ENCODE measurements around the gene SEZ6. TPM values are rescaled to one million over a fixed set of nuclear protein-coding genes. Genes with fewer than 3 reads are reported as not detected.

Gene SEZ6
- total RNA-seq, 1 experiment from 2014 or later: 2.6 TPM

DNA sequence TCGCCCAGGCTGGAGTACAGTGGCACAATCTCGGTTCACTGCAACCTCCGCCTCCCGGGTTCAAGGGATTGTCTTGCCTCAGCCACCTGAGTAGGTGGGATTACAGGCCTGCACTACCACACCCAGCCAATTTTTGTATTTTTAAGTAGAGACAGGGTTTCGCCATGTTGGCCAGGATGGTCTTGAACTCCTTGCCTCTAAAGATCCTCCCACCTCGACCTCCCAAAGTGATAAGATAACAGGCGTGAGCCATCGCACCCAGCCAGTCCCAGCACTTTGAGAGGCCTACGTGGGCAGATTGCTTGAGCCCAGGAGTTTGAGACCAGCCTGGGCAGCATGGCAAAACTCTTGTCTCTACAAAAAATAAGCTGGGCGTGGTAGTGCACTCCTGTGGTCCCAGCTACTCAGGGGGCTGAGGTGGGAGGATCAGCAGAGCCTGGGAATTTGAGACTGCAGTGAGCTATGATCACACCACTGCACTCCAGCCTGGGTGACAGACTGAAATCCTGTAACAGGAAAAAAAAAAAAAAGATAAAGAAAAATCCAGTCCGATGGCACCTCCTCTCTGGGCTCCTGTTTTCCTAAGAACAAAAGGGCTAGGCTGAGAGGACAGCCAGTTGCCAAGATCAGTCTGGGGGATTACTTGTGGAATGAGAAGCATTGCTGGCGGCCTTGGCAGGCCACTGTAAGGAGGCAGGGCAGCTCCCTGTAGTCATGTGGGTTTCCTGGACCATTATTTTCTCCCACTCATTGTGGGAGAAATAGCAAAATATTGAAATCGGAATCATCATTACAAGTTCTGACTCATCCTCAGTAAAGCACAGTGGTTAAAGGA lies 34.1 kb upstream of the SEZ6 start:
- Histone ChIP-seq H3K27ac (ENCODE audit: low read depth, low read length, poor library complexity, severe bottlenecking) (peak overlapping the region; percentile 52), H3K27me3 (replicated peaks; ENCODE audit: insufficient read depth, low read depth, low read length, poor library complexity) (no peaks in the 10 kb centered on the region), H3K36me3 (ENCODE audit: insufficient read depth, low read length, poor library complexity, severe bottlenecking) (no peaks in the 10 kb centered on the region), H3K4me1 (ENCODE audit: insufficient read depth, low read length, poor library complexity, severe bottlenecking) (peaks cover 66% of the 10 kb centered on the region), H3K4me3 (ENCODE audit: low read depth, low read length, poor library complexity, severe bottlenecking) (no peak overlapping the region), H3K9me3 (ENCODE audit: low read depth, low read length, poor library complexity, severe bottlenecking) (peaks cover 2% of the 10 kb centered on the region)
- CTCF ChIA-PET: interaction anchor here (0.7 to 1.1 kb wide), 3 partner anchors 74 to 177 kb away, joined by 5 to 7 read pairs (median 6); no protein-coding TSS in a partner anchor
- TF ChIP-seq, protein P1, sequence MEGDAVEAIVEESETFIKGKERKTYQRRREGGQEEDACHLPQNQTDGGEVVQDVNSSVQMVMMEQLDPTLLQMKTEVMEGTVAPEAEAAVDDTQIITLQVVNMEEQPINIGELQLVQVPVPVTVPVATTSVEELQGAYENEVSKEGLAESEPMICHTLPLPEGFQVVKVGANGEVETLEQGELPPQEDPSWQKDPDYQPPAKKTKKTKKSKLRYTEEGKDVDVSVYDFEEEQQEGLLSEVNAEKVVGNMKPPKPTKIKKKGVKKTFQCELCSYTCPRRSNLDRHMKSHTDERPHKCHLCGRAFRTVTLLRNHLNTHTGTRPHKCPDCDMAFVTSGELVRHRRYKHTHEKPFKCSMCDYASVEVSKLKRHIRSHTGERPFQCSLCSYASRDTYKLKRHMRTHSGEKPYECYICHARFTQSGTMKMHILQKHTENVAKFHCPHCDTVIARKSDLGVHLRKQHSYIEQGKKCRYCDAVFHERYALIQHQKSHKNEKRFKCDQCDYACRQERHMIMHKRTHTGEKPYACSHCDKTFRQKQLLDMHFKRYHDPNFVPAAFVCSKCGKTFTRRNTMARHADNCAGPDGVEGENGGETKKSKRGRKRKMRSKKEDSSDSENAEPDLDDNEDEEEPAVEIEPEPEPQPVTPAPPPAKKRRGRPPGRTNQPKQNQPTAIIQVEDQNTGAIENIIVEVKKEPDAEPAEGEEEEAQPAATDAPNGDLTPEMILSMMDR (conservative IDR thresholded peaks at IDR 0.05; ENCODE audit: low read depth, low read length): no peak
- no peak for TF ChIP-seq EZH2 (IDR thresholded peaks at IDR 0.05; ENCODE audit: borderline replicate concordance, low read depth, low read length, poor library complexity, severe bottlenecking)
- intact Hi-C loops (cut with micrococcal nuclease; ENCODE audit: unreplicated experiment): loop anchor here (5.0 kb wide), 2 partner anchors 58 to 72 kb away; no protein-coding TSS in a partner anchor
- peak; percentile 81 for DNase-seq (ENCODE audit: low spot score)
- BruUV-seq (replicated peaks): no TSS peak
- POLR2A ChIA-PET (ENCODE audit: low non-redundant PET): no interaction called here

- H3K9me3 ChIP-seq (ENCODE audit: low read depth, low read length, poor library complexity, severe bottlenecking): peaks cover 9% of the 10 kb centered on the region
- H3K4me1 ChIP-seq (ENCODE audit: insufficient read depth, low read length, poor library complexity, severe bottlenecking): peaks cover 51% of the 10 kb centered on the region
- H3K27me3 ChIP-seq (replicated peaks; ENCODE audit: insufficient read depth, low read depth, low read length, poor library complexity): no peaks in the 10 kb centered on the region
- no peak for TF ChIP-seq EZH2 (IDR thresholded peaks at IDR 0.05; ENCODE audit: borderline replicate concordance, low read depth, low read length, poor library complexity, severe bottlenecking)
- TF ChIP-seq, protein P1 (conservative IDR thresholded peaks at IDR 0.05; ENCODE audit: low read depth, low read length): no peak
- DNase-seq (ENCODE audit: low spot score): peak; percentile 74
- CTCF ChIA-PET: interaction anchor here (0.6 to 0.7 kb wide), 2 partner anchors 111 to 184 kb away, joined by 4 to 6 read pairs; no protein-coding TSS in a partner anchor
- H3K4me3 ChIP-seq (ENCODE audit: low read depth, low read length, poor library complexity, severe bottlenecking): no peak overlapping the region
- POLR2A ChIA-PET (ENCODE audit: low non-redundant PET): no interaction called here
- intact Hi-C loops (cut with micrococcal nuclease; ENCODE audit: unreplicated experiment): no loop called here
- H3K36me3 ChIP-seq (ENCODE audit: insufficient read depth, low read length, poor library complexity, severe bottlenecking): no peaks in the 10 kb centered on the region
- H3K27ac ChIP-seq (ENCODE audit: low read depth, low read length, poor library complexity, severe bottlenecking): peak overlapping the region; percentile 65
- no TSS peak for BruUV-seq (replicated peaks)
Observed at GRCh38 chr17:29038085-29038795, 32.4 kb upstream of the SEZ6 start.

GRCh38 chr17:29037739-29038084 lies 31.9 kb upstream of the SEZ6 start:
- Histone ChIP-seq H3K36me3 (ENCODE audit: insufficient read depth, low read length, poor library complexity, severe bottlenecking) (no peaks in the 10 kb centered on the region), H3K4me1 (ENCODE audit: insufficient read depth, low read length, poor library complexity, severe bottlenecking) (peaks cover 50% of the 10 kb centered on the region), H3K9me3 (ENCODE audit: low read depth, low read length, poor library complexity, severe bottlenecking) (peaks cover 9% of the 10 kb centered on the region), H3K4me3 (ENCODE audit: low read depth, low read length, poor library complexity, severe bottlenecking) (no peak overlapping the region), H3K27ac (ENCODE audit: low read depth, low read length, poor library complexity, severe bottlenecking) (peak overlapping the region; percentile 65), H3K27me3 (replicated peaks; ENCODE audit: insufficient read depth, low read depth, low read length, poor library complexity) (no peaks in the 10 kb centered on the region)
- no peak for TF ChIP-seq EZH2 (IDR thresholded peaks at IDR 0.05; ENCODE audit: borderline replicate concordance, low read depth, low read length, poor library complexity, severe bottlenecking)
- TF ChIP-seq, protein P1 (conservative IDR thresholded peaks at IDR 0.05; ENCODE audit: low read depth, low read length): no peak
- intact Hi-C loops (cut with micrococcal nuclease; ENCODE audit: unreplicated experiment): no loop called here
- DNase-seq (ENCODE audit: low spot score): no peak
- BruUV-seq (replicated peaks): no TSS peak
- CTCF ChIA-PET: interaction anchor here (0.7 kb wide), 1 partner anchor 184 kb away, joined by 4 read pairs; no protein-coding TSS in a partner anchor
- POLR2A ChIA-PET (ENCODE audit: low non-redundant PET): no interaction called here
